22Rv1 (cell line): ENCODE data around the gene FLNB.
A peak's percentile ranks its signal among the peaks of the same experiment; 100 is the strongest.

Source experiments
- H3K27ac ChIP-seq: fragments of 450-650 bp; 2 replicates; pipeline ENCODE4 v1.5.1; 2017
- CTCF ChIP-seq: fragments of 450-650 bp; IDR thresholded peaks from 2 replicates; pipeline ENCODE4 v1.5.1; 2017; ENCODE audit warnings: mild to moderate bottlenecking
- ZFX ChIP-seq: fragments of 450-650 bp; IDR thresholded peaks from 2 replicates; pipeline ENCODE4 v1.6.1; 2017; ENCODE audit warnings: antibody characterized with exemption, borderline replicate concordance

Gene FLNB

GRCh38 chr3:58027704-58028317 is 19.6 kb downstream of the FLNB start:
- no peak overlapping the region for H3K27ac ChIP-seq
- TF ChIP-seq CTCF, result no peak
- TF ChIP-seq ZFX, result no peak

- TF ChIP-seq CTCF (no peak), ZFX (no peak)
- 0 out of 2 replicates have a peak overlapping the region, but pooled peaks have one; percentile 26 for H3K27ac ChIP-seq
Measured at GRCh38 chr3:58028902-58029301, 20.7 kb downstream of the FLNB start.

GRCh38 chr3:58029842-58030584 is 21.8 kb downstream of the FLNB start:
- TF ChIP-seq CTCF (no peak), ZFX (no peak)
- peak overlapping the region; percentile 26; the same call in 1 of the 2 replicates for H3K27ac ChIP-seq

- no peak for TF ChIP-seq CTCF
- no peak for TF ChIP-seq ZFX
- H3K27ac ChIP-seq, result no peak overlapping the region
Measured at GRCh38 chr3:58032186-58032585, 24.0 kb downstream of the FLNB start.

GRCh38 chr3:58034738-58035523 is 26.7 kb downstream of the FLNB start:
- peak overlapping the region; percentile 84 for H3K27ac ChIP-seq

GRCh38 chr3:58035524-58036255 is 27.5 kb downstream of the FLNB start:
- no peak for TF ChIP-seq ZFX
- no peak for TF ChIP-seq CTCF
- H3K27ac ChIP-seq, result peak overlapping the region; percentile 84

More at GRCh38 chr3:58034738-58035523, 26.7 kb downstream of the FLNB start:
- no peak for TF ChIP-seq ZFX
- no peak for TF ChIP-seq CTCF
